Measurements from ENCODE around the gene PCSK1N. TPM values are rescaled to one million over a fixed set of nuclear protein-coding genes. Genes with fewer than 3 reads are reported as not detected.
"Not testable (repeated sequence)": the region's sequence is repeated elsewhere in the genome, so short reads cannot be mapped to it uniquely, and the experiment has no call there.

The PCSK1N gene
- total RNA-seq, 1 donor from 2014 or later, result 74.2 TPM

GRCh38 chrX:48854898-48855297, 19.5 kb upstream of the PCSK1N start:
- Mint-ChIP-seq H3K27me3 (ENCODE audit: low read depth) (peaks cover 10% of the 10 kb centered on the region), H3K4me1 (ENCODE audit: low read depth) (no peaks in the 10 kb centered on the region), H3K36me3 (ENCODE audit: low read depth) (no peaks in the 10 kb centered on the region), H3K4me3 (ENCODE audit: unreplicated experiment) (no peak overlapping the region), H3K9me3 (ENCODE audit: low read depth) (peaks cover 10% of the 10 kb centered on the region), H3K27ac (ENCODE audit: unreplicated experiment) (no peak overlapping the region)
- TF ChIP-seq, protein P1, sequence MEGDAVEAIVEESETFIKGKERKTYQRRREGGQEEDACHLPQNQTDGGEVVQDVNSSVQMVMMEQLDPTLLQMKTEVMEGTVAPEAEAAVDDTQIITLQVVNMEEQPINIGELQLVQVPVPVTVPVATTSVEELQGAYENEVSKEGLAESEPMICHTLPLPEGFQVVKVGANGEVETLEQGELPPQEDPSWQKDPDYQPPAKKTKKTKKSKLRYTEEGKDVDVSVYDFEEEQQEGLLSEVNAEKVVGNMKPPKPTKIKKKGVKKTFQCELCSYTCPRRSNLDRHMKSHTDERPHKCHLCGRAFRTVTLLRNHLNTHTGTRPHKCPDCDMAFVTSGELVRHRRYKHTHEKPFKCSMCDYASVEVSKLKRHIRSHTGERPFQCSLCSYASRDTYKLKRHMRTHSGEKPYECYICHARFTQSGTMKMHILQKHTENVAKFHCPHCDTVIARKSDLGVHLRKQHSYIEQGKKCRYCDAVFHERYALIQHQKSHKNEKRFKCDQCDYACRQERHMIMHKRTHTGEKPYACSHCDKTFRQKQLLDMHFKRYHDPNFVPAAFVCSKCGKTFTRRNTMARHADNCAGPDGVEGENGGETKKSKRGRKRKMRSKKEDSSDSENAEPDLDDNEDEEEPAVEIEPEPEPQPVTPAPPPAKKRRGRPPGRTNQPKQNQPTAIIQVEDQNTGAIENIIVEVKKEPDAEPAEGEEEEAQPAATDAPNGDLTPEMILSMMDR (IDR thresholded peaks at IDR 0.05), result peak; percentile 59
- no peak for DNase-seq (ENCODE audit: low spot score)

DNA sequence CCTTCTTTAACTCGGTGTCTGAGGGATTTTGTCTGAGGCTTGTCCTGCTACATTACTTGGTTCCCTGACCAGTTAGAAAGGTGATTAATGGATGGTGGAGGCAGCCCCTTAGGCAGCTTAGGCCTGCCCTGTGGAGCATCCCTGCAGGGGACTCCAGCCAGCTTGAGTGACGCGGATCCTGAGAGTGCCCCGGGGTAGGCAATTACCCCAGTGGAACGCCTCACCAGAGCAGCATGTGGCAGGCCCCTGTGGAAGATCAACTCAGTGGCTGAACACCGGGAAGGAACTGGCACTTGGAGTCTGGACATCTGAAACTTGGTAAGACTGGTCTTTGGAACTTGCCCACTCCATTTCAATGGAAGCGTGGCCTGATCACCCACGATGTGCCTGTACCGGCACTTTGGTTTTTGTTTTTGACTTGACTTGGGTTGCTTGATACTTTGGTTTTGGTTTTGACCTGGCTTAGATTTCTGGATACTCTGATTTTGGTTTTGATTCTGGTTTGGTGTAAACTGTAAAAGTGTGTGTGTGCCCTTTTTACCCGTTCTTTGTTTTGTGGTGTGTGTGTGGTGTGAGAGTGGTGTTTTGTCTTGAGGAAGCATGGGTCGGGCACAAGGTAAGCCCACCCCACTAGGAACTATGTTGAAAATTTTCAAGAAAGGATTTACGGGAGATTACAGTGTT, 18.9 kb upstream of the PCSK1N start:
- H3K27ac Mint-ChIP-seq (ENCODE audit: unreplicated experiment); DNase-seq (ENCODE audit: low spot score); H3K27me3 Mint-ChIP-seq (ENCODE audit: low read depth); H3K4me3 Mint-ChIP-seq (ENCODE audit: unreplicated experiment); H3K4me1 Mint-ChIP-seq (ENCODE audit: low read depth); H3K36me3 Mint-ChIP-seq (ENCODE audit: low read depth): not testable (repeated sequence)
- peaks cover 10% of the 10 kb centered on the region for H3K9me3 Mint-ChIP-seq (ENCODE audit: low read depth)

GRCh38 chrX:48853494-48853893, 18.1 kb upstream of the PCSK1N start:
- H3K27ac Mint-ChIP-seq (ENCODE audit: unreplicated experiment); H3K27me3 Mint-ChIP-seq (ENCODE audit: low read depth); H3K4me3 Mint-ChIP-seq (ENCODE audit: unreplicated experiment); H3K4me1 Mint-ChIP-seq (ENCODE audit: low read depth); DNase-seq (ENCODE audit: low spot score); H3K36me3 Mint-ChIP-seq (ENCODE audit: low read depth): not testable (repeated sequence)
- H3K9me3 Mint-ChIP-seq (ENCODE audit: low read depth), result peaks cover 10% of the 10 kb centered on the region

DNA sequence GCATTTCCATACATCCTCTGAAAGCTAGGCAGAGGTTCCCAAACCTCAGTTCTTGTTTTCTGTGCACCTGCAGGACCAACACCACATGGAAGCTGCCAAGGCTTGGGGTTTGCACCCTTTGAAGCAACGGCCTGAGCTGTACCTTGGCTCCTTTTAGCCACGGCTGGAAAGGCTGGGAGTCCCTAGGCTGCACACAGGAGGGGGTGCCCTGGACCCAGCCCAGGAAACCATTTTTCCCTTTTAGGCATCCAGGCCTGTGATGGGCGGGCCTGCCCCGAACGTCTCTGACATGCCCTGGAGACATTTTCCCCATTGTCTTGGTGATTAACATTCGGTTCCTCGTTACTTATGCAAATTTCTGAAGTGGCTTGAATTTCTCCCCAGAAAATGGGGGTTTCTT, 17.4 kb upstream of the PCSK1N start:
- peaks cover 10% of the 10 kb centered on the region for H3K27me3 Mint-ChIP-seq (ENCODE audit: low read depth)
- TF ChIP-seq, protein P1 (IDR thresholded peaks at IDR 0.05), result no peak
- H3K27ac Mint-ChIP-seq (ENCODE audit: unreplicated experiment), result no peak overlapping the region
- H3K9me3 Mint-ChIP-seq (ENCODE audit: low read depth), result peaks cover 10% of the 10 kb centered on the region
- DNase-seq (ENCODE audit: low spot score), result no peak
- no peaks in the 10 kb centered on the region for H3K36me3 Mint-ChIP-seq (ENCODE audit: low read depth)
- no peaks in the 10 kb centered on the region for H3K4me1 Mint-ChIP-seq (ENCODE audit: low read depth)
- no peak overlapping the region for H3K4me3 Mint-ChIP-seq (ENCODE audit: unreplicated experiment)

DNA sequence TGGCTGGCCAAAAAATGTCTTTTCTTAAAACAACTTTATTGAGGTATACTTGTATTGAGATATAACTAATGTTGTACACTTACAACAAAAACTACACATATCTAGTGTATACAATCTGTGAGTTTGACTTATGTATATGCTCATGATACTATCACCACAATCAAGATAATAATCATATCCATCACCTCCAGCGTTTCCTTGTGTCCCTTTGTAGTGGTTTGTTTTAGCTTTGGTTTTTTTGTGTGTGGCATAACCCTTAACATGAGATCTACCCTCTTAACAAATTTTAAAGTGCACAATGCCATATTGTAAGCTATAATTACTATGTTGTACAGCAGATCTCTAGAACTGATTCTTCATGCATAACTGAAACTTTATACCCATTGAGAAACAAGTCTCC, 13.4 kb upstream of the PCSK1N start:
- Mint-ChIP-seq H3K9me3 (ENCODE audit: low read depth) (peaks cover 10% of the 10 kb centered on the region), H3K4me1 (ENCODE audit: low read depth) (no peaks in the 10 kb centered on the region), H3K36me3 (ENCODE audit: low read depth) (no peaks in the 10 kb centered on the region), H3K27me3 (ENCODE audit: low read depth) (no peaks in the 10 kb centered on the region), H3K27ac (ENCODE audit: unreplicated experiment) (no peak overlapping the region), H3K4me3 (ENCODE audit: unreplicated experiment) (no peak overlapping the region)
- DNase-seq (ENCODE audit: low spot score), result no peak
- TF ChIP-seq, protein P1 (IDR thresholded peaks at IDR 0.05), result no peak

DNA sequence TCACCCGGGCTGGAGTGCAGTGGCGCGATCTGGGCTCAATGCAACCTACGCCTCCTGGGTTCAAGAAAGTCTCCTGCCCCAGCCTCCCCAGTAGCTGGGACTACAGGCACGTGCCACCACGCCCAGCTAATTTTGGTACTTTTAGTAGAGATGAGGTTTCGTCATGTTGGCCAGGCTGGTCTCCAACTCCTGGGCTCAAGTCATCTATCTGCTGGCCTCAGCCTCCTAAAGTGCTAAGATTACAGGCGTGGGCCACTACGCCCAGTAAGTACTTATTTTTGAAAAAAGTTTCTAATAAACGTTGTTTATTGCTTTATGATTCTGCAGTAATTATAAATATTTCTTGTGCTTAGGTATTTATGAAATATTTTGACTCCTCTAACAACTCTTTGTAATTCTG, 4.3 kb upstream of the PCSK1N start:
- Mint-ChIP-seq H3K36me3 (ENCODE audit: low read depth) (no peaks in the 10 kb centered on the region), H3K4me3 (ENCODE audit: unreplicated experiment) (no peak overlapping the region), H3K9me3 (ENCODE audit: low read depth) (peaks cover 6% of the 10 kb centered on the region), H3K27me3 (ENCODE audit: low read depth) (peaks cover 3% of the 10 kb centered on the region), H3K27ac (ENCODE audit: unreplicated experiment) (no peak overlapping the region), H3K4me1 (ENCODE audit: low read depth) (peaks cover 2% of the 10 kb centered on the region)
- no peak for DNase-seq (ENCODE audit: low spot score)
- TF ChIP-seq, protein P1 (IDR thresholded peaks at IDR 0.05), result no peak

Data from chondrocyte (in vitro differentiated cells).